ENCODE results near the gene NLRP1. TPM values are rescaled to one million over a fixed set of nuclear protein-coding genes. Genes with fewer than 3 reads are reported as not detected.

Gene NLRP1
- total and polyA plus RNA-seq, 10 of the 15 experiments (the other 5 are each of a cell fraction or from before 2014, with no cell fraction given) = 2.8 to 21.8 (median 11.9) TPM

DNA sequence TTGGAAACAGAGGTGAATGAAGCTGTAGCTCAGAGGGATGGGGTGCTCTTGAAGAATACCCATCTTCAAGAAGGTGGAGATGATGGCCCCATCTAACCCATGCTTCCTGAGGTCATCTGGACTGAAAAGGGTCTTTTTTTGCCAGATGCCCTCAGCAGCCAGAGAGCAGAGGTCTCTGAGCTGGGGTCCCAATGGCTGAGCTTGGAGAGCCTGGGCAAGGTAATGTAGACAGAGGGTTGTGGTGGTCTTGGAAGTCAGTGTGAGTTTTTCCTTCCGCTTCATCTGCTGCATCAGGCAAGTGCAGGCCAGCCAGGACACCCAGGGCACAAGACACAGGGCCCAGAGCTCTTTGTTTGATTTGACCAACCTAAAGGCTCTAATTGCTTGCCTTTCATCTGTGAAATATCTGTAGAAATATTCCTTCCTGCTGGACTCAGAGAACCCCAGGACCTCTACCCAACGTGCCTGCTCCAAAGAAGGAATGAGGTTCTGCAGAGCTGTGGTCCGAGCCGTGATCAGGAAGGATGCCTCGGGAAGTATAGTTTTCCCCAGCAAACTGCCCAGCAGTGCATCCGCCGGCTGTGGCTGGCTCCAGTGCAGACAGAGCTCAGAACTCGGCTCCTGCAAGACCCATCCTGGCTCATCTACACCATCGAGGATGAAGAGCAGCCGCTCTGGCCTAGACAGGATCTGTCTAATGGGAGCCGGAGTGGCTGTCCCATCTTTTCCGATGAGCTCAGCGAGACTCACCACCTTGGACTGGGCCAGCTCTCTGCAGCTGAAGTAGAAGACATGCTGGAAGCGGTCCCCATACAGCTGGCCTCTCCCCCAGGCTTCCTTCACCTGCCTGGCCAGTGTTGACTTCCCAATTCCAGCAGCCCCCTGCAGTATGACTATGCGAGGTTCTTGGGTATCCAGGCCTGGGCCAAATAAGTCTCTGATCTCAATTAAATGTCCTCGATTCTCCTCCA is 25.2 kb downstream of the NLRP1 start:
- Histone ChIP-seq H2AFZ (ENCODE audit: control insufficient read depth, low read depth, low read length) (no peak overlapping the region), H3K4me1 (ENCODE audit: control insufficient read depth, insufficient read depth, low read length) (no peaks in the 10 kb centered on the region), H3K36me3 (ENCODE audit: control insufficient read depth in 2 of 2, insufficient read depth in 2 of 2, low read length in 1 of 2) (peaks cover 3 to 8% of the 10 kb centered on the region in 2 experiments; a peak in 3 of 4 replicates), H3K9me3 (replicated peaks; ENCODE audit: control insufficient read depth, insufficient read depth, low read length) (no peaks in the 10 kb centered on the region), H3K4me3 (no peak overlapping the region), H4K20me1 (ENCODE audit: control insufficient read depth, insufficient read depth) (no peaks in the 10 kb centered on the region), H3K27me3 (replicated peaks in 1 of 2; ENCODE audit: control insufficient read depth in 2 of 2, insufficient read depth in 2 of 2, low read length in 1 of 2) (no peaks in the 10 kb centered on the region), H3K4me2 (ENCODE audit: control insufficient read depth, insufficient read depth) (no peak overlapping the region), H3K27ac (ENCODE audit: control insufficient read depth, insufficient read depth) (no peak overlapping the region), H3K9ac (ENCODE audit: control insufficient read depth, insufficient read depth, low read length) (no peak overlapping the region), H3K79me2 (ENCODE audit: control insufficient read depth, insufficient read depth, low read length) (no peaks in the 10 kb centered on the region)
- ChIA-PET RAD21 (ENCODE audit: unreplicated experiment) (no interaction called here), SMC1A (ENCODE audit: uncharacterized antibody, unreplicated experiment) (interaction anchor here (0.5 kb wide), 1 partner anchor 91 kb away, joined by 3 read pairs; no protein-coding TSS in a partner anchor), CTCF (interaction anchor here (0.7 kb wide), 1 partner anchor 28 kb away, joined by 3 read pairs; no protein-coding TSS in a partner anchor), POLR2A (no interaction called here)
- BruUV-seq (replicated peaks) = no TSS peak
- FAIRE-seq = no peak
- intact Hi-C loops (cut with micrococcal nuclease; ENCODE audit: unreplicated experiment) = no loop called here
- no peak for ATAC-seq
- 90% methylated on average over 16 of the region's 16 CpGs for WGBS (ENCODE audit: insufficient coverage, insufficient replicate concordance, low lambda C conversion rate, missing lambda C conversion rate)
- in situ Hi-C loops (cut with MboI) = no loop called here
- no peak for DNase-seq (ENCODE audit: low read depth, low spot score)
- TF ChIP-seq CREB1 (IDR thresholded peaks at IDR 0.05; ENCODE audit: low read depth) (no peak), ZNF622 (IDR thresholded peaks at IDR 0.05) (no peak), POLR2AphosphoS5 (IDR thresholded peaks at IDR 0.05; ENCODE audit: low read length) (no peak), EED (IDR thresholded peaks at IDR 0.05; ENCODE audit: low read depth) (no peak), BACH1 (IDR thresholded peaks at IDR 0.05; ENCODE audit: borderline replicate concordance) (no peak), BRCA1 (IDR thresholded peaks at IDR 0.05; ENCODE audit: low read depth, low read length) (no peak), TCF3 (IDR thresholded peaks at IDR 0.05; ENCODE audit: borderline replicate concordance, insufficient read depth, low read depth, low read length) (no peak), NFIC (IDR thresholded peaks at IDR 0.05; ENCODE audit: low read depth, low read length) (no peak), ZNF217 (IDR thresholded peaks at IDR 0.05) (no peak)
- TF ChIP-seq, protein P1, sequence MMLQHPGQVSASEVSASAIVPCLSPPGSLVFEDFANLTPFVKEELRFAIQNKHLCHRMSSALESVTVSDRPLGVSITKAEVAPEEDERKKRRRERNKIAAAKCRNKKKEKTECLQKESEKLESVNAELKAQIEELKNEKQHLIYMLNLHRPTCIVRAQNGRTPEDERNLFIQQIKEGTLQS (IDR thresholded peaks at IDR 0.05; ENCODE audit: borderline replicate concordance, extremely low read depth, low read depth, low read length) = no peak
- TF ChIP-seq, protein P2, sequence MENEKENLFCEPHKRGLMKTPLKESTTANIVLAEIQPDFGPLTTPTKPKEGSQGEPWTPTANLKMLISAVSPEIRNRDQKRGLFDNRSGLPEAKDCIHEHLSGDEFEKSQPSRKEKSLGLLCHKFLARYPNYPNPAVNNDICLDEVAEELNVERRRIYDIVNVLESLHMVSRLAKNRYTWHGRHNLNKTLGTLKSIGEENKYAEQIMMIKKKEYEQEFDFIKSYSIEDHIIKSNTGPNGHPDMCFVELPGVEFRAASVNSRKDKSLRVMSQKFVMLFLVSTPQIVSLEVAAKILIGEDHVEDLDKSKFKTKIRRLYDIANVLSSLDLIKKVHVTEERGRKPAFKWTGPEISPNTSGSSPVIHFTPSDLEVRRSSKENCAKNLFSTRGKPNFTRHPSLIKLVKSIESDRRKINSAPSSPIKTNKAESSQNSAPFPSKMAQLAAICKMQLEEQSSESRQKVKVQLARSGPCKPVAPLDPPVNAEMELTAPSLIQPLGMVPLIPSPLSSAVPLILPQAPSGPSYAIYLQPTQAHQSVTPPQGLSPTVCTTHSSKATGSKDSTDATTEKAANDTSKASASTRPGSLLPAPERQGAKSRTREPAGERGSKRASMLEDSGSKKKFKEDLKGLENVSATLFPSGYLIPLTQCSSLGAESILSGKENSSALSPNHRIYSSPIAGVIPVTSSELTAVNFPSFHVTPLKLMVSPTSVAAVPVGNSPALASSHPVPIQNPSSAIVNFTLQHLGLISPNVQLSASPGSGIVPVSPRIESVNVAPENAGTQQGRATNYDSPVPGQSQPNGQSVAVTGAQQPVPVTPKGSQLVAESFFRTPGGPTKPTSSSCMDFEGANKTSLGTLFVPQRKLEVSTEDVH (IDR thresholded peaks at IDR 0.05; ENCODE audit: low read depth, partially characterized antibody) = no peak
- TF ChIP-seq, protein P3, sequence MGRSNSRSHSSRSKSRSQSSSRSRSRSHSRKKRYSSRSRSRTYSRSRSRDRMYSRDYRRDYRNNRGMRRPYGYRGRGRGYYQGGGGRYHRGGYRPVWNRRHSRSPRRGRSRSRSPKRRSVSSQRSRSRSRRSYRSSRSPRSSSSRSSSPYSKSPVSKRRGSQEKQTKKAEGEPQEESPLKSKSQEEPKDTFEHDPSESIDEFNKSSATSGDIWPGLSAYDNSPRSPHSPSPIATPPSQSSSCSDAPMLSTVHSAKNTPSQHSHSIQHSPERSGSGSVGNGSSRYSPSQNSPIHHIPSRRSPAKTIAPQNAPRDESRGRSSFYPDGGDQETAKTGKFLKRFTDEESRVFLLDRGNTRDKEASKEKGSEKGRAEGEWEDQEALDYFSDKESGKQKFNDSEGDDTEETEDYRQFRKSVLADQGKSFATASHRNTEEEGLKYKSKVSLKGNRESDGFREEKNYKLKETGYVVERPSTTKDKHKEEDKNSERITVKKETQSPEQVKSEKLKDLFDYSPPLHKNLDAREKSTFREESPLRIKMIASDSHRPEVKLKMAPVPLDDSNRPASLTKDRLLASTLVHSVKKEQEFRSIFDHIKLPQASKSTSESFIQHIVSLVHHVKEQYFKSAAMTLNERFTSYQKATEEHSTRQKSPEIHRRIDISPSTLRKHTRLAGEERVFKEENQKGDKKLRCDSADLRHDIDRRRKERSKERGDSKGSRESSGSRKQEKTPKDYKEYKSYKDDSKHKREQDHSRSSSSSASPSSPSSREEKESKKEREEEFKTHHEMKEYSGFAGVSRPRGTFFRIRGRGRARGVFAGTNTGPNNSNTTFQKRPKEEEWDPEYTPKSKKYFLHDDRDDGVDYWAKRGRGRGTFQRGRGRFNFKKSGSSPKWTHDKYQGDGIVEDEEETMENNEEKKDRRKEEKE (IDR thresholded peaks at IDR 0.05) = no peak
- TF ChIP-seq, protein P4, sequence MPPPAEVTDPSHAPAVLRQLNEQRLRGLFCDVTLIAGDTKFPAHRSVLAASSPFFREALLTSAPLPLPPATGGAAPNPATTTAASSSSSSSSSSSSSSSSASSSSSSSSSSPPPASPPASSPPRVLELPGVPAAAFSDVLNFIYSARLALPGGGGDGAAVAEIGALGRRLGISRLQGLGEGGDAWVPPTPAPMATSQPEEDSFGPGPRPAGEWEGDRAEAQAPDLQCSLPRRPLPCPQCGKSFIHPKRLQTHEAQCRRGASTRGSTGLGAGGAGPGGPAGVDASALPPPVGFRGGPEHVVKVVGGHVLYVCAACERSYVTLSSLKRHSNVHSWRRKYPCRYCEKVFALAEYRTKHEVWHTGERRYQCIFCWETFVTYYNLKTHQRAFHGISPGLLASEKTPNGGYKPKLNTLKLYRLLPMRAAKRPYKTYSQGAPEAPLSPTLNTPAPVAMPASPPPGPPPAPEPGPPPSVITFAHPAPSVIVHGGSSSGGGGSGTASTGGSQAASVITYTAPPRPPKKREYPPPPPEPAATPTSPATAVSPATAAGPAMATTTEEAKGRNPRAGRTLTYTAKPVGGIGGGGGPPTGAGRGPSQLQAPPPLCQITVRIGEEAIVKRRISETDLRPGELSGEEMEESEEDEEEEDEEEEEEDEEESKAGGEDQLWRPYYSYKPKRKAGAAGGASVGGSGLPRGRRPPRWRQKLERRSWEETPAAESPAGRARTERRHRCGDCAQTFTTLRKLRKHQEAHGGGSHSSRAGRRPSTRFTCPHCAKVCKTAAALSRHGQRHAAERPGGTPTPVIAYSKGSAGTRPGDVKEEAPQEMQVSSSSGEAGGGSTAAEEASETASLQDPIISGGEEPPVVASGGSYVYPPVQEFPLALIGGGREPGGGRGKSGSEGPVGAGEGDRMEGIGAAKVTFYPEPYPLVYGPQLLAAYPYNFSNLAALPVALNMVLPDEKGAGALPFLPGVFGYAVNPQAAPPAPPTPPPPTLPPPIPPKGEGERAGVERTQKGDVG (CRISPR knock-in tag; IDR thresholded peaks at IDR 0.05) = no peak
